HL-60 (cell line): Measurements from ENCODE around the gene SLC25A15.

ENCODE experiments used
- DNase-seq, 2 experiments: peaks; one replicate each; pipeline ENCODE4 v3.0.0-alpha.2; 2010 to 2020; ENCODE audit warnings: low read depth in 1 of 2, low spot score in 1 of 2
- H3K27ac ChIP-seq: fragments of 250-450 bp; sonication (Bioruptor Pico); replicated peaks from 2 replicates; pipeline ENCODE4 v1.5.1; 2020; ENCODE audit warnings: mild to moderate bottlenecking, moderate library complexity
- H3K27me3 ChIP-seq: fragments of 250-450 bp; sonication (Bioruptor Pico); 2 replicates; pipeline ENCODE4 v1.5.1; 2021; ENCODE audit warnings: mild to moderate bottlenecking, moderate library complexity; ENCODE audit not compliant: insufficient read depth, poor library complexity, severe bottlenecking
- H3K4me3 ChIP-seq: replicated peaks from 2 replicates; pipeline ENCODE4 v1.5.1; 2011; ENCODE audit warnings: mild to moderate bottlenecking, control low read depth, low read length; ENCODE audit not compliant: insufficient read depth
- CTCF ChIP-seq: IDR thresholded peaks from one replicate; pipeline ENCODE4 v1.5.1; 2011; ENCODE audit warnings: low read length, control low read depth, inconsistent platforms; ENCODE audit not compliant: insufficient read depth
- GABPA ChIP-seq: IDR thresholded peaks from 2 replicates; pipeline ENCODE4 v1.6.1; 2012; ENCODE audit warnings: low read depth
- POLR2AphosphoS5 ChIP-seq: IDR thresholded peaks from 2 replicates; pipeline ENCODE4 v1.6.1; 2012; ENCODE audit warnings: low read depth
- REST ChIP-seq: IDR thresholded peaks from 2 replicates; pipeline ENCODE4 v1.6.1; 2012; ENCODE audit warnings: low read depth; ENCODE audit not compliant: insufficient replicate concordance
- SPI1 ChIP-seq: IDR thresholded peaks from 2 replicates; pipeline ENCODE4 v1.6.1; 2012; ENCODE audit warnings: low read depth, mild to moderate bottlenecking, borderline replicate concordance

SLC25A15 gene

GRCh38 chr13:40793339-40793738 is 3.9 kb downstream of the SLC25A15 start:
- no peak overlapping the region for H3K27ac ChIP-seq
- no peaks in the 10 kb centered on the region for H3K27me3 ChIP-seq
- no peak overlapping the region for H3K4me3 ChIP-seq
- no peak for DNase-seq
- TF ChIP-seq CTCF (no peak), POLR2AphosphoS5 (no peak), GABPA (no peak), SPI1 (no peak), REST (no peak)

- no peak for TF ChIP-seq REST
These were observed 5.3 kb downstream of the SLC25A15 start for GRCh38 chr13:40794414-40795368.

GRCh38 chr13:40796649-40797048 is 7.2 kb downstream of the SLC25A15 start:
- Histone ChIP-seq H3K27me3 (no peaks in the 10 kb centered on the region), H3K27ac (no peak overlapping the region; the same call in 1 of the 2 replicates), H3K4me3 (no peak overlapping the region)
- no peak for DNase-seq
- no peak for TF ChIP-seq REST
- no peak for TF ChIP-seq GABPA
- TF ChIP-seq POLR2AphosphoS5: no peak
- no peak for TF ChIP-seq CTCF
- no peak for TF ChIP-seq SPI1

More at GRCh38 chr13:40794414-40795368, 5.3 kb downstream of the SLC25A15 start:
- Histone ChIP-seq H3K4me3 (no peak overlapping the region), H3K27me3 (no peaks in the 10 kb centered on the region), H3K27ac (no peak overlapping the region)
- no peak for DNase-seq
